GM21619 (cell line): Measurements from ENCODE around the gene RINL.
"Not testable (repeated sequence)": the region's sequence is repeated elsewhere in the genome, so short reads cannot be mapped to it uniquely, and the experiment has no call there.

Source experiments
- ATAC-seq: cut with Tn5 transposase; IDR thresholded peaks from one replicate; pipeline ENCODE4 v1.9.1; 2021; ENCODE audit not compliant: unreplicated experiment

Gene RINL

DNA sequence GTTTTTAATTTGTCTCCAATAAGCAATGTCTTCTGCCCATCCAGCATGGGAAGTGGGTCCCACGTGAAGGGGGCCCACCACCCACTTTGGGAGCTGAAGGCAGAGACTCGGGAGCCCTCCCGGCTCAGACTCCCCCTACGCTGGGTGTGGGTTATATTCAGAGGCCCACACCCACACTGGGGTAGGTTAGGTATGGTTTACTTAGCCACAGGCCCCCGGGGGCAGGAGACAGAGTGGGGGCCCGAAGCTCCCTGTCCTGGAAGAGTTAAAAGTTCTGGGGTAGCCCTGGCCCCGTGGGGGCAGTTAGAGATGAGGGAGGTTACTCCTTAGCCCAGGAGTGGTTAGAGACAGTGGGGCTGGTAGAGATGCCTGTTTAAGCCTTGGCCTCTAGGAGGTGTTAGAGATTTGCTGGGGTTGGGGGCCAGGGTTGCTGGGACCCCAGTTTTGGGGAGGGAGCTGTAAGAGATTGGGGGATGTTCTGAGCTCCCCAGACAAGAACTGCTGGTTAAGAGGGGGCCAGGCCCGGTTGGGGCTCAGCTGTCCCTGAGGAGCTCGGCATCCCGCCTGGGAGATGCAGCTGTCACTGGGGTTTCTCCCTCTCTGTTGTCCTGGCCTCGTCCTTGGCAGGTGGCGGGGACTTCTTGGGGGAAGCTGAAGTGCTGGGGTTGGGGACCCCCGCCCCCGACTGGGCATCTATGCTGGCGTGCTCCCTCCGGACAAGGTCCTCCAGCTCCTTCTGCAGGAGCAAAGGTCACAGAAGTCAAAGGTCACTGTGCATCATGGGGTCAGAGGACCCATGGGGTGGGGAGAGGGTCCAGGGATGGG lies 712 bp upstream of the RINL start:
- ATAC-seq, result no peak

DNA sequence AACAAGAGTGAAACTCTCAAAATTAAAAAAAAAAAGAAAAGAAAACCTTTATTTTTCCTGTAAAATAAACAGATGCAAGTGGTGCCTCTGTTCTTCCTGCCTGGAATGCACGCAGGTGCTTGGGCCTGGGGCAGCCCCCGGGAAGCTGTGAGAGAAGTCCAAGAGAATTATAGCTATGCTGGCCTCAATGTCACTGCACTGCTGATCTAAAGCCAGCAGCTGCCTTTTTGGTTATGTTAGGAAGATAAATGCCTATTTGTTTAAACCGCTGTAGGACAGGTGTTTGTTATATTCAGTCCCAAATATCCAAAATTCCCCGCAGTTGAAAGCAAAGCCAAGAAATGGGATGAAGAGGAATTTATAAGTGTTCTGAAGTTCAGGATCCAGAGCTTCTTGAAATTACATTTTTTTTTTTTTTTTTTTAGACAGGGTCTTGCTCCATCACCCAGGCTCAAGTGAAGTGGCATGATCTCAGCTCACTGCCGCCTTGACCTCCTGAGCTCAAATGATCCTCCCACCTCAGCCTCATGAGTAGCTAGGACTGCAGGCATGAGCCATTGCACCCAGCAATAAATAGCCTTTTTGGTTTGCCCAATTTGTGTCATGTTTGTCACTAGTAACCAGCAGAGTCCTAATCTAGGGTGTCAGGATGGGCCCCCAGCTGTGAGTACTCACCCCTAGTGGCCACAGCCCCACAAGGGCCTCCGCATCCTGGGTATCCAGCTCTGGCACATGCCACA lies 2.2 kb downstream of the RINL start:
- no peak for ATAC-seq

- not testable (repeated sequence) for ATAC-seq
Measured at GRCh38 chr19:38873400-38873799, 4.7 kb downstream of the RINL start.

- no peak for ATAC-seq
Measured at GRCh38 chr19:38870612-38871011, 7.5 kb downstream of the RINL start.

DNA sequence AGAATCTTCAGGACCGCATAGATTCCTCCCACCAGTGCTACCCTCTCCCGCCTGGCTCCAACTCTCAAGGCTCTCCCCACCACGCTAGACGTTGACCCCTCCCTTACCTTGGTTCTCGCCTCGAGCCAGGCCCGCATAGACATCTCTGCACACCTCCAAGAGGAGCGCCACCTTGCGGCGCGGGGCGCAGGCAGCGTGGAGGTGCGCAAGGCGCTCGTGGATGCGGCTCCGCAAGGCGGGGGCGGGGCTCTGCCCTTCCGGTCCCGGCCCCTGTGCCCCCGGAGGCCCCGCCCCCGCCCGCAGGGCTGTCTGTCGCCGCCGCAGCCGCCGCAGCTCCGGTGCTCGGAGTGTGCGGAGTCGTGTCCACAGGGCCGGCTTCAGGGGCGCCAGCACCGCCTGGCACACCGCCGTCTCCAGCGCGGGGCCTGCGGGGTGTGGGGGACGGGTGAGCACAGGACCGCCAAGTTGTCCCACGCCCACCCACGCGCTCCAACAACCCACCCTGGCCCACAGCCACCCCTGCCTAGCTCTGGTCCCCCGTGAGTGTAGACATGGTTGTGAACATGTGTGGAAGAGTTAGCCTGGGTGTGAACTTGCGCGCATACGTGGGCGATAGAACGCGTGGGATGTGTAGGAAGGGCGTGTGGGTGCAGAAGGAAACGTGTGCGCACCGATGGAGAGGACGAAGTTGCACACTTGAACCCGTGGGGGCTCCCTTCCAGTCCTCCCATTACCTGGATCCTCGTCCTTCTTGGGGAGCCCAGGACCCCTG lies 8.1 kb downstream of the RINL start:
- ATAC-seq, result no peak

- ATAC-seq, result no peak
Measured at GRCh38 chr19:38869160-38869835, 8.8 kb downstream of the RINL start.

DNA sequence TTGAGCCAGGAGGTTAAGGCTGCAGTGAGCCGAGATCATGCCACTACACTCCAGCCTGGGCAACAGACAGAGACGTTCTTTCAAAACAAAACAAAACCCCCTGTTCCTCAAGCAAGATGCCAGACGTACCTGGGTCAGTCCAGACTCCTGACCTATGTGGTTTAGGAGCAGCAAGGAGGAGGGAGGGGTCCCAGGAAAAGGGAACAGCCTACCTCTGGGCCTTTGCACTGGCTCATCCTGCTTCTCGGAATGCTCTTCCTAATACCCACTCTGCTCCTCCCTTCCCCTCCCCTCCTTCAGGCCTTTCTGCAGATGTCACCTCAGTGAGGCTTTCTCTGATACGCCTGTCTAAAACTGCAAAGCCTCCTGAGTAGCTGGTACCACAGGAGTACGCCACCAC lies 9.5 kb downstream of the RINL start:
- no peak for ATAC-seq

DNA sequence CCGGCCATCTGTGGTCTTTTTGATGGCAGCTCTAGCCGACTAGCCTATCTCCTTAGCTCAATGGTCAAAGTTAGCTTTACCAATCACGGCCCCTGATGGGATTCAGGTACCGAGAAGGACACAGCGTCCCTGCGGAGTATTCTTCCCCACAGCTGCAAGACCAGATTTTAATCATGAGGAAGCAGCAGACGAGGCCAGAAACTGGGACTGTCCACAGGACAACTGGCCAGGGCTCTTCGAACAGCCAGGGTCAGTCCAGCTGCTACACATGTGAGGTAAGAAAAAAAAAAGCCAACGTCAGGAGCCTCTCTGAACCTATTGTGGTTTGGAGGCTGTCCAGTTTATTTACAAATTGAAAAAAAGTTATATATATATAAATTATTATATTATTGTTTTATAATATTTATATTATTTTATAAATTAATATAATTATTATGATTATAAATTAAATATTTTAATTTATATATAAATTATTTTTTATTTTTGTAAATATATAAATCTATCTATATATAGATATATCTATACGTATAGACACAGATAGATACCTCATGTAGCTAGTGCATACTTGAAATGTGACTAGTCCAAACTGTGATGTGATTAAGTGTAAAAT lies 10.8 kb downstream of the RINL start:
- ATAC-seq, result no peak

DNA sequence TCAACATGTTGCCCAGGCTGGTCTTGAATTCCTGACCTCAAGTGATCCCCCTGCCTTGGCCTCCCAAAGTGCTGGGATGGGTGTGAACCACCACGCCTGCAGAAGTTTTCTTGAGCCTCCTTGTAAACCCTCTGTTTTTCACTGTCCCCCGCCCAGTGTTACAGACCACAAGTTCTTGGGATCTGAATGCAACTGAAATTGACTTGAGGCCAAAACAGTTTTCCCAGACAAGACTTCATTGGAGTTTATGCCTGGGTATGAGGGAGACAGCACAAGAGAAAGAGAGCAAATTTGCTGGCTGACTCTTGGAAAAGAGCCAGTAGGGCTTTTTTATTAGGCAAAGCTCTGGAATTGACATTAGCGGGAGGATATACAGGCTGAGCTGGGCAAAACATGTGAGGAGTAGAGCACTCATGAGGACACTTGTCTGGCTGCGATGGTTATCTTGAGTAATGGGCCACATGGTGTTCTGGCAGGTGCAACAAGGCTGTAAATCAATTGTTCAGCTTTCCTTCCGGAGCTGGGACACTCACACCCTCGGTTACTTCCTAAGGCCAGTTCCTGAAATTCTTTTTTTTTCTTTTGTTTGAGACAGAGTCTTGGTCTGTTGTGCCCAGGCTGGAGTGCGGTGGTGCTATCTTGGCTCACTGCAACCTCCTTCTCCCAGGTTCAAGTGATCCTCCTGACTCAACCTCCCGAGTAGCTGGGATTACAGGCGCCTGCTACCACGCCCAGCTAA lies 15.6 kb downstream of the RINL start:
- ATAC-seq, result no peak

- no peak for ATAC-seq
Measured at GRCh38 chr19:38861368-38861767, 16.7 kb downstream of the RINL start.

DNA sequence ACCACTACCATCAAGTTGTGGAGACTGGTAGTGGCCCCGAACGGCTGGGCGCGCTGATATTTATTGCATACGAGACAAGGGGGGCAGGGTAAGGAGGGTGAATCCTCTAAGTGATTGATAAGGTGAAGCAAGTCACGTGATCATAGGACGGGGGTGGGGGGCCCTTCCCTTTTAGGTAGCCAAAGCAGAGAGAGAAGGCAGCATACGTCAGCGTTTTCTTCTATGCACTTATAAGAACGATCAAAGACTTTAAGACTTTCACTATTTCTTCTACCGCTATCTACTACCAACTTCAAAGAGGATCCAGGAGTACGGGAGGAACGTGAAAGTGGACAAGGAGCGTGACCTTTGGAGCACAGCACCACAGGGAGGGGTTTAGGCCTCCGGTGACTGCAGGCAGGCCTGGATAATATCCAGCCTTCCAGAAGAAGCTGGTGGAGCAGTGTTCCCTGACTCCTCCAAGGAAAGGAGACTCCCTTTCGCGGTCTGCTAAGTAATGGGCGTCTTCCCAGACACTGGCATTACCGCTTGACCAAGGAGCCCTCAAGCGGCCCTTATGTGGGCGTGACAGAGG lies 18.4 kb downstream of the RINL start:
- not testable (repeated sequence) for ATAC-seq

- ATAC-seq, result no peak
Measured at GRCh38 chr19:38856813-38857212, 21.3 kb downstream of the RINL start.

DNA sequence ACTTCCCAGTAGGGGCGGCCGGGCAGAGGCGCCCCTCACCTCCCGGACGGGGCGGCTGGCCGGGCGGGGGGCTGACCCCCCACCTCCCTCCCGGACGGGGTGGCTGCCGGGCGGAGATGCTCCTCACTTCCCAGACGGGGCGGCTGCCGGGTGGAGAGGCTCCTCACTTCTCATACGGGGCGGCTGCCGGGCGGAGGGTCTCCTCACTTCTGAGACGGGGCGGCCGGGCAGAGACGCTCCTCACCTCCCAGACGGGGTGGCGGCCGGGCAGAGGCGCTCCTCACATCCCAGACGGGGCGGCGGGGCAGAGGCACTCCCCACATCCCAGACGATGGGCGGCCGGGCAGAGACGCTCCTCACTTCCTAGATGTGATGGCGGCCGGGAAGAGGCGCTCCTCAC lies 22.3 kb downstream of the RINL start:
- ATAC-seq, result not testable (repeated sequence)

DNA sequence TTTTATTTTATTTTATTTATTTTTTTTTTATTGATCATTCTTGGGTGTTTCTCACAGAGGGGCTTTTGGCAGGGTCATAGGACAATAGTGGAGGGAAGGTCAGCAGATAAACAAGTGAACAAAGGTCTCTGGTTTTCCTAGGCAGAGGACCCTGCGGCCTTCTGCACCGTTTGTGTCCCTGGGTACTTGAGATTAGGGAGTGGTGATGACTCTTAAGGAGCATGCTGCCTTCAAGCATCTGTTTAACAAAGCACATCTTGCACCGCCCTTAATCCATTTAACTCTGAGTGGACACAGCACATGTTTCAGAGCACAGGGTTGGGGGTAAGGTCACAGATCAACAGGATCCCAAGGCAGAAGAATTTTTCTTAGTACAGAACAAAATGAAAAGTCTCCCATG lies 23.1 kb downstream of the RINL start:
- ATAC-seq, result not testable (repeated sequence)

GRCh38 chr19:38853214-38853613 lies 24.9 kb downstream of the RINL start:
- no peak for ATAC-seq

DNA sequence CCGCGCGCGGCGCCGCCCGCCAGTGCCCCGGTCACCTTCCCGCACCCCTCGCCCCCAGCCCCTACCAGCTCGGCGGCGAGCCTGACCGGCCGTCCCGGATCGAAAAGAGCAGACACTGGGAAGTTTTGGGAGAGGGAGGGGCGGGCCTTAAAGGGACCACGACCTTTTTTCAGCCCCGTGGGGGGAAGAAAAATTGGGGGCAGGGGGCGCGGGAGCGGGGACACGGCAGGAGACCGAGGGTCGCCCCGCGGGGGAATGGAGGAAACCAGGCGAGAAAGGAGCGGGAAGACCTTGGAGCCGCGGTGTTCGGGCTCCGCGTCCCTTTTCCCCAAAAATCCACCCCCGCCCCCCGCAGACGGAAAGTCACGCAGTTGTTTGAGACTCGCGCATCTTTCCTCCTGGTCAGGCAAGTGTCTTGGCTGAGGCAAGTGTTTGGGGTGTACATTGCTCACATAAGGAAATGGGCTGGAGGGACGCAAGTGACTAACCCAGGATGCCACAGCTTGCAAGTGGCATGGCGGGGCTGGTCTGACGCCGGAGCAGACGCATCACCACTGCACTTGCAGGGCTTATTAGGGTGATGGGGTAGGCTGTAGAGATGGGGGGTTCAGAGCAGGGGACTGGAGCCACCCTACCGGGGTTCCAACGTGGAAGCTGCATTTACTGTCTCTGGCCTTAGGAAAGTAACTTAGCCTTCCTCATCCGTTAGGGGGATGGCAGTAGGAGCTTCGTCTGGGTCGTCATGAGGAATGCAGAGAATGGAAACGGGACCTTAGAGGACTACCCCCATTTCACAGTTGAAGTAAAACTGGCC lies 25.6 kb downstream of the RINL start:
- ATAC-seq, result no peak

DNA sequence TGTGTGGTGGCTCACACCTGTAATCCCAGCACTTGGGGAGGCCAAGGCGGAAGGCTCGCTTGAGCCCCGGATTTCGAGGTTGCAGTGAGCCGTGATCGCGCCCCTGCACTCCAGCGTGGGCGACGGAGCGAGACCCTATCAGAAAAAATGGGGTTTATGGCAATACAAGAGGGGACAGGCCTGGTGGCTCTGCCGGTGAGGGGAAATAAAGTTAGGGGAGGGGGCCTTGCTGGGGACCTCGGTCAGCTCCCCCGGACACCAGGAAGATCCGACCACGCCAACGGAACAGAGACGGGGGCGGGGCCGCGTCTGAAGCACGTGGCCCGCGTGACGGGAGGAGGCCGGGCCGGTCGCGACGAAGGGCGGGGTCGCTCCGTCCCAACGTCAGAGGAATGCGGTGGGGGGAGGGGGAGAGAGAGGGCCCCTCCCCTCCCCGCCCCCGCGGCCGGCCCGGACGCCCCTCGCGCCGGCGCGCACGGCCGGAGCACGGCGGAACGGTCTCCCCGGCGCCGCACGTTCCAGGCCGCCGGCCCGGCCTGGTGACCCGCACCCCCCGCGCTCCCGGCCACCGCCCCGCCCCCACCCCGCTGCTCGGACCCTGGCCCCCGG lies 26.3 kb downstream of the RINL start:
- no peak for ATAC-seq

- no peak for ATAC-seq
Measured at GRCh38 chr19:38850976-38851621, 27.0 kb downstream of the RINL start.
